ENCODE data around the gene LDB1. TPM values are rescaled to one million over a fixed set of nuclear protein-coding genes. Genes with fewer than 3 reads are reported as not detected.

Gene LDB1
- total RNA-seq, 2 experiments from 2014 or later = 50.8 to 60.9 TPM

DNA sequence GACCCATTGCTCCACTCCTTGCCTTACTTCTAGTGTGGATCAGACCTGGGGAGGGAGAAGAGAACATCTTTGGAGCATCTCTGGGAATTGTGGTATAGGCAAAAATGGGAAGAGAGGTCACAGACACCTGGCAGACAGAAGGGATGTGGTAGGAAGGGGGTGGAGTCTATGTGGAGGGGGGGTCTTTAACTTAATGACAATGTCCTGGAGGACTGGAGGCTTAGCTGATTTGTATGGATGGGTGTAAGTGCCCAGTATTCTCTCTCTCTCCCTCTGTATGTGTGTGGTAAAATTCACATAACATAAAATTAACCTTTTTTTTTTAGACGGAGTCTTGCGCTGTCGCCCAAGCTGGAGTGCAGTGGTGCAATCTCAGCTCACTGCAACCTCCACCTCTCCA is 3.1 kb upstream of the LDB1 start:
- H3K9me2 ChIP-seq (ENCODE audit: insufficient read depth, low read length) = no peaks in the 10 kb centered on the region
- no TSS peak for BruUV-seq (replicated peaks)
- no peak overlapping the region for H3K27ac ChIP-seq (ENCODE audit: low read depth, low read length, poor library complexity, severe bottlenecking)
- H3K79me2 ChIP-seq (ENCODE audit: insufficient read depth, low read depth, low read length) = peaks cover 17% of the 10 kb centered on the region; the same call in 1 of the 2 replicates
- CTCF ChIA-PET (ENCODE audit: unreplicated experiment) = no interaction called here
- no peak overlapping the region for H2AFZ ChIP-seq (ENCODE audit: low read length)
- H3K4me3 ChIP-seq (ENCODE audit: low read depth, low read length, poor library complexity, severe bottlenecking) = no peak overlapping the region
- DNase-seq (ENCODE audit: low spot score) = no peak
- no peaks in the 10 kb centered on the region for H4K20me1 ChIP-seq (ENCODE audit: insufficient read depth, low read length)
- H3K9me3 ChIP-seq (ENCODE audit: low read length) = no peaks in the 10 kb centered on the region
- H3K36me3 ChIP-seq (ENCODE audit: insufficient read depth, low read length) = no peaks in the 10 kb centered on the region
- H3K4me1 ChIP-seq (ENCODE audit: insufficient read depth, low read length, poor library complexity, severe bottlenecking) = peaks cover 21% of the 10 kb centered on the region
- no peak for TF ChIP-seq CTCF (conservative IDR thresholded peaks at IDR 0.05; ENCODE audit: low read length)
- TF ChIP-seq EZH2phosphoT487 (IDR thresholded peaks at IDR 0.05; ENCODE audit: borderline replicate concordance, low read depth, low read length) = no peak
- no peak overlapping the region for H3K4me2 ChIP-seq (ENCODE audit: low read length)
- POLR2A ChIA-PET = interaction anchor here (0.5 to 0.9 kb wide), 3 partner anchors 32 to 391 kb away, joined by 3 to 7 read pairs (median 5); no protein-coding TSS in a partner anchor
- intact Hi-C loops (cut with micrococcal nuclease; ENCODE audit: unreplicated experiment) = no loop called here

DNA sequence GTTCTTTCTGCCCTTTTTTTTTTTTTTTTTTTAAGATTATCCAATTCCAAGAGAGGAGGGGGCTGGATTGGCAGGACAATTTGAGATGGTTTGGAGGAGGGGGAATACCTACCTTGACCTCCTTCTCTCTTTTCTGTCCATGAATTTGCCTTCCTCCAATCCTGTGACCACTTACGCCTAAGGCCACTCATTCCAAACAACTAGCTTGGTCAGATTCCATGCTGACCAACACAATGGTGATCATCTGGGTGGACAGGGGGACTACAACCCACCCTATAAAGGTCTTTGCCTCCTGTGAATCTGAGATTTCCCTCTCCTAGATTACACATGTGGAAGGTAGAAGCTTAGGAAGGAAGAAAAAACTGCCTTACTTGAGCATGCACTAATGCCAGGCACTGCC is 2.3 kb upstream of the LDB1 start:
- intact Hi-C loops (cut with micrococcal nuclease; ENCODE audit: unreplicated experiment) = no loop called here
- H3K9me3 ChIP-seq (ENCODE audit: low read length) = no peaks in the 10 kb centered on the region
- POLR2A ChIA-PET = interaction anchor here (0.5 to 1.7 kb wide), 5 partner anchors 8 to 273 kb away, joined by 3 to 11 read pairs (median 4); partner anchors contain the start of gene NFKB2
- peaks cover 24% of the 10 kb centered on the region; the same call in 1 of the 2 replicates for H3K79me2 ChIP-seq (ENCODE audit: insufficient read depth, low read depth, low read length)
- TF ChIP-seq EZH2phosphoT487 (IDR thresholded peaks at IDR 0.05; ENCODE audit: borderline replicate concordance, low read depth, low read length) (no peak), CTCF (conservative IDR thresholded peaks at IDR 0.05; ENCODE audit: low read length) (no peak)
- no peaks in the 10 kb centered on the region for H4K20me1 ChIP-seq (ENCODE audit: insufficient read depth, low read length)
- no peak overlapping the region for H3K4me3 ChIP-seq (ENCODE audit: low read depth, low read length, poor library complexity, severe bottlenecking)
- DNase-seq (ENCODE audit: low spot score) = no peak
- no peaks in the 10 kb centered on the region for H3K9me2 ChIP-seq (ENCODE audit: insufficient read depth, low read length)
- no peak overlapping the region for H2AFZ ChIP-seq (ENCODE audit: low read length)
- no peak overlapping the region for H3K27ac ChIP-seq (ENCODE audit: low read depth, low read length, poor library complexity, severe bottlenecking)
- CTCF ChIA-PET (ENCODE audit: unreplicated experiment) = no interaction called here
- no TSS peak for BruUV-seq (replicated peaks)
- no peaks in the 10 kb centered on the region for H3K36me3 ChIP-seq (ENCODE audit: insufficient read depth, low read length)
- peaks cover 28% of the 10 kb centered on the region for H3K4me1 ChIP-seq (ENCODE audit: insufficient read depth, low read length, poor library complexity, severe bottlenecking)
- H3K4me2 ChIP-seq (ENCODE audit: low read length) = no peak overlapping the region

DNA sequence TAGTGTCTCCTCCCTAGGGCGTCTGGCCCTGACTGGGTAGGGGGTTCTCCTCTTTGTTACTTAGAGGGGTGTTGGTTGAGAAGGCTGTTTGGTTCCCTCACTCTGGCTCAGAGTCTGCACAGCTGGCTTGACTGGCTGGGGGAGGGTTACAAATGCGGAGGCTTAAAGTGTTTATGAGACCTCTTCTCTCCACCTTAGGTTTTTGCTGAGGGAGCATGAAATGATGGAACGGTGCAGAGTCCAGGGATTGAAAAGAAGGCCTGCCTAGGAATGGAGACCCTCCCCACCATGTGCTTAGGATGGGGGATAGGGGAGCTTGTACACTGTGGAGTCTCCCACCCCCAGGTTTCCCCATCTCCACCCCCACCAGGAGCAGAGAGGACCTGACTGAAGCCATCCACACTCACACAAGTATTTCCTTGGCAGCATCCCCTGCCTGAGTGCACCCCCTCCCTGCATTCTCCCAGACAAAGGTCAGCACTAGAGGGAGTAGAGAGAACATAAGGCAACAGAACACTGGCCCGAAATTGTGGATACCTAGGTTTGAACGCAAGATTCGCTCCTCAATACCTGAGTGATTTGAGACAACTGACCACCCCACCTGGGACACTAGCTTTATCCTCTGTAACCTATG is 1.7 kb upstream of the LDB1 start:
- TF ChIP-seq CTCF (conservative IDR thresholded peaks at IDR 0.05; ENCODE audit: low read length) (no peak), EZH2phosphoT487 (IDR thresholded peaks at IDR 0.05; ENCODE audit: borderline replicate concordance, low read depth, low read length) (no peak)
- H3K4me1 ChIP-seq (ENCODE audit: insufficient read depth, low read length, poor library complexity, severe bottlenecking) = peaks cover 34% of the 10 kb centered on the region
- no peak for DNase-seq (ENCODE audit: low spot score)
- no TSS peak for BruUV-seq (replicated peaks)
- peaks cover 30% of the 10 kb centered on the region for H3K79me2 ChIP-seq (ENCODE audit: insufficient read depth, low read depth, low read length)
- no peaks in the 10 kb centered on the region for H3K9me3 ChIP-seq (ENCODE audit: low read length)
- H2AFZ ChIP-seq (ENCODE audit: low read length) = peak overlapping the region; percentile 63; the same call in 1 of the 2 replicates
- intact Hi-C loops (cut with micrococcal nuclease; ENCODE audit: unreplicated experiment) = no loop called here
- H3K36me3 ChIP-seq (ENCODE audit: insufficient read depth, low read length) = no peaks in the 10 kb centered on the region
- no peaks in the 10 kb centered on the region for H3K9me2 ChIP-seq (ENCODE audit: insufficient read depth, low read length)
- POLR2A ChIA-PET = interaction anchor here (0.5 to 1.7 kb wide), 4 partner anchors 10 to 274 kb away, joined by 3 to 11 read pairs (median 5); partner anchors contain the start of gene NFKB2
- CTCF ChIA-PET (ENCODE audit: unreplicated experiment) = no interaction called here
- peak overlapping the region; percentile 79 for H3K4me2 ChIP-seq (ENCODE audit: low read length)
- H4K20me1 ChIP-seq (ENCODE audit: insufficient read depth, low read length) = no peaks in the 10 kb centered on the region
- peak overlapping the region; percentile 87 for H3K4me3 ChIP-seq (ENCODE audit: low read depth, low read length, poor library complexity, severe bottlenecking)
- H3K27ac ChIP-seq (ENCODE audit: low read depth, low read length, poor library complexity, severe bottlenecking) = peak overlapping the region; percentile 80

All from OCI-LY7 (cell line).